Measurements from ENCODE around the gene SLC23A2. TPM values are rescaled to one million over a fixed set of nuclear protein-coding genes. Genes with fewer than 3 reads are reported as not detected.

Gene SLC23A2
- total RNA-seq, 1 donor from 2014 or later, result 24.2 TPM

DNA sequence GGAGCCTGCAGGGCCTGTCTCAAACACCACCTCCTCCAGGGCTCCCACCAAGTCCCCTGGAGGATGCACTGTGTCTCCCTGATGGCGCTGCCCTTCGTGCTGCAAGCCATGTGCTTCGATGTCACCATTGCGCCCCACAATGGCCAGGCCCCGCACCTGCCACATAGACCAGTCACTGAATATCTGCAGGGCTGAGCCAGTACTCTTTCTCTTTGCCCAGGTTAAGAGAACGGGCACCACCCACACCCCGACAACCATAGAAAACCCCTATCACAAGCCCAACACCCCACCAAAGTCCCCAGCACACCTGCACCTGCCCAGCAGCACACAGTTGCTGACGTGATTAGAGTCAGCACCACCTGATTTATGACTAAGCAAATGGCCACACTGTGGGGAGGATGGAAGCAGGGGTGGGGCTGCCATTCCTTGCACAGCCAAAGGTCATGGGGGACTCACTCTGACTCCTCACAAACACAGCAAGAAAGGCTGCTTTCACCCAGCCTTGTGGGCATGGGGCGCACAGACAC is 104.3 kb downstream of the SLC23A2 start:
- Mint-ChIP-seq H3K27ac (ENCODE audit: unreplicated experiment) (no peak overlapping the region), H3K4me3 (ENCODE audit: unreplicated experiment) (no peak overlapping the region), H3K4me1 (ENCODE audit: low read depth) (peaks cover 37% of the 10 kb centered on the region), H3K27me3 (ENCODE audit: low read depth) (no peaks in the 10 kb centered on the region), H3K9me3 (ENCODE audit: low read depth) (no peaks in the 10 kb centered on the region), H3K36me3 (ENCODE audit: low read depth) (peaks cover 11% of the 10 kb centered on the region)
- no peak for TF ChIP-seq CTCF (IDR thresholded peaks at IDR 0.05)
- DNase-seq (ENCODE audit: low spot score), result no peak

DNA sequence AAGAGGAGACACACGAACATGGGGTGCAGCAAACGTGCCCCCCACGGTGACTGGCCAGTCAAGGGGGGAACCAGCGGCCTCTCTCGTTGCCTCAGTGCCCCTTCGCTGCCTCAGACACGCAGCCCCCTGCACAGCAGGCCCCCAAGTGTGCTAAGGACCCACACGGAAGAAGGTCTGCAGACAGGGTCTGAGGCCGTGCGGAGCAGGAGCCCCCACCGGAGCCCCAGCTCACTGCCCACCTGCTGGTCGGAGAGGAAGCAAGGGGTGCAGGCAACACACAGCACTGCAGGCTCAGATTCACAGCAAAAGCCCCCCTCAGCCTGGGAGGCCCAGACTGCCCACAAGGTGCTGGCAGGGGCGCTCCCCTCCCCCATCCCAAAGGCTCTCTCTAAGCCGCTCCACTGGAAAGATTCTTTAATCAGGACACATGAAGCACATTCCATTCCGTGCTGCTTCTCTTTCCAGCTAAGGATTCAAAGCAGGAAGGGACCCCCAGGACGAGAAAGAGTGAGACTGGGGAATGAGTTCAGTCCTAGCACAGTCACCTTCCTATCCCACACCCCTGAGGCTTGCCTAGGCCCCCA is 105.1 kb downstream of the SLC23A2 start:
- TF ChIP-seq CTCF (IDR thresholded peaks at IDR 0.05), result no peak
- Mint-ChIP-seq H3K9me3 (ENCODE audit: low read depth) (no peaks in the 10 kb centered on the region), H3K4me3 (ENCODE audit: unreplicated experiment) (no peak overlapping the region), H3K4me1 (ENCODE audit: low read depth) (peaks cover 38% of the 10 kb centered on the region), H3K27me3 (ENCODE audit: low read depth) (no peaks in the 10 kb centered on the region), H3K27ac (ENCODE audit: unreplicated experiment) (no peak overlapping the region), H3K36me3 (ENCODE audit: low read depth) (peaks cover 8% of the 10 kb centered on the region)
- no peak for DNase-seq (ENCODE audit: low spot score)

GRCh38 chr20:4894981-4895381 is 106.3 kb downstream of the SLC23A2 start:
- no peak for DNase-seq (ENCODE audit: low spot score)
- Mint-ChIP-seq H3K27ac (ENCODE audit: unreplicated experiment) (no peak overlapping the region), H3K27me3 (ENCODE audit: low read depth) (no peaks in the 10 kb centered on the region), H3K4me1 (ENCODE audit: low read depth) (peaks cover 41% of the 10 kb centered on the region), H3K4me3 (ENCODE audit: unreplicated experiment) (no peak overlapping the region), H3K9me3 (ENCODE audit: low read depth) (no peaks in the 10 kb centered on the region), H3K36me3 (ENCODE audit: low read depth) (peaks cover 6% of the 10 kb centered on the region)
- TF ChIP-seq CTCF (IDR thresholded peaks at IDR 0.05), result no peak

DNA sequence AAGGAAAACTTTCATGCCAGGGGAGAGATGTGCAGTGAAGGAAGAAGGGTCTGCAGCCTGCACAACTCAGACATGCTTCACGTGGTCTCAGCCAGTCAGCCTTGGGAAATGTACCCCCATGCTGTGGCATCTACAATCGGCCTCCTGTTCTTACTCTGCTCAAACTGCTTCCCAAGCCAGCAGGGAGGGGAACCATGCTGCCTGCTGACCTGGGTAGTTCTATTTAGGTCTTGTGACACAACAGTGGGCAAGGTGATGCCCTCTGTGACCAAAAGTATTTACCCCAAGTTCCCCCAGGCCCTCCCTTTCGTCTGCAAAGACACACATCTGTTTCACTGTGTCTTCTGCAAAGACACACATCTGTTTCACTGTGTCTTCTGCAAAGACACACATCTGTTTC is 106.9 kb downstream of the SLC23A2 start:
- Mint-ChIP-seq H3K9me3 (ENCODE audit: low read depth) (no peaks in the 10 kb centered on the region), H3K27ac (ENCODE audit: unreplicated experiment) (no peak overlapping the region), H3K27me3 (ENCODE audit: low read depth) (no peaks in the 10 kb centered on the region), H3K36me3 (ENCODE audit: low read depth) (peaks cover 6% of the 10 kb centered on the region), H3K4me3 (ENCODE audit: unreplicated experiment) (no peak overlapping the region), H3K4me1 (ENCODE audit: low read depth) (peaks cover 37% of the 10 kb centered on the region)
- no peak for DNase-seq (ENCODE audit: low spot score)
- TF ChIP-seq CTCF (IDR thresholded peaks at IDR 0.05), result no peak

- DNase-seq (ENCODE audit: low spot score), result no peak
- H3K27ac Mint-ChIP-seq (ENCODE audit: unreplicated experiment), result no peak overlapping the region
Measured at GRCh38 chr20:4893709-4894108, 107.6 kb downstream of the SLC23A2 start.

More at GRCh38 chr20:4893709-4894108, 107.6 kb downstream of the SLC23A2 start:
- H3K4me1 Mint-ChIP-seq (ENCODE audit: low read depth), result peaks cover 30% of the 10 kb centered on the region
- TF ChIP-seq CTCF (IDR thresholded peaks at IDR 0.05), result no peak
- H3K36me3 Mint-ChIP-seq (ENCODE audit: low read depth), result peaks cover 10% of the 10 kb centered on the region
- no peaks in the 10 kb centered on the region for H3K9me3 Mint-ChIP-seq (ENCODE audit: low read depth)
- H3K27me3 Mint-ChIP-seq (ENCODE audit: low read depth), result no peaks in the 10 kb centered on the region
- H3K4me3 Mint-ChIP-seq (ENCODE audit: unreplicated experiment), result no peak overlapping the region

Data from chondrocyte (in vitro differentiated cells).